HG03135 (cell line): ENCODE measurements around the gene CBX6.
"Not testable (repeated sequence)": the region's sequence is repeated elsewhere in the genome, so short reads cannot be mapped to it uniquely, and the experiment has no call there.

Source experiments
- ATAC-seq: cut with Tn5 transposase; IDR thresholded peaks from one replicate; pipeline ENCODE4 v1.9.1; 2021; ENCODE audit warnings: mild to moderate bottlenecking, moderate library complexity; ENCODE audit not compliant: unreplicated experiment

CBX6 gene

DNA sequence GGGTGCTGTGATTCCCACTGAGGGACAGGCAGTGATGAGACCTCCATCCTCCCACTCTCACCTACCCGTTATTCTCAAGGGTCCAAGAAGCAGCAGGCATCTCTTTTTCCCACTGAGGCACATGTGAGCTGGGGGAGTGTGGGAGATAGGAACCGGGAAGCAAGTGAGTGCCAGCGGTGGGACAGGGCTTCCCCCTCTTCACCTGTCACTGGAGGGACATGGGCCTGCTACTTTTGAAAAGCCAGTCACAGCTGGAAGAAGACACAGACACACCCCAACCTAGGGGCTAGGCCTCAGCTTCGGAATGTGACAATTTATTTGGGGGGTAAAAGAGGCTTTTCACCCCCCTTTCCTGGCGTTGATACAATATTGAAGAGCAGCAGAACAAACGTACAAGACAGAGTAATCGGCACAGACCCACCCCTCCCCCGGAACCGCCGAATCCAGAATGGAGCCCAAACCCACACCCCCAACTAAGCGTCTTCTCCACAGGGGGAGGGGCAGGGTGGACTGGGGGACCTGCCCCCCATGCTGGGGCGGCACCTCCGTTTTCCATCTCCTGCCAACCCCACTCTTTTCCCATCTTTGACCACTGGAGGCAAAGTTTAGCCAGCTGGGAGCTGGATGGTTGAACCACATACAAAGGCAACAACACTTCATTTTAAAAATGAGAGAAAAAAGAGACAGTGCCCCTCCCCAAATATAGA lies 10.7 kb downstream of the CBX6 start:
- ATAC-seq, result no peak

DNA sequence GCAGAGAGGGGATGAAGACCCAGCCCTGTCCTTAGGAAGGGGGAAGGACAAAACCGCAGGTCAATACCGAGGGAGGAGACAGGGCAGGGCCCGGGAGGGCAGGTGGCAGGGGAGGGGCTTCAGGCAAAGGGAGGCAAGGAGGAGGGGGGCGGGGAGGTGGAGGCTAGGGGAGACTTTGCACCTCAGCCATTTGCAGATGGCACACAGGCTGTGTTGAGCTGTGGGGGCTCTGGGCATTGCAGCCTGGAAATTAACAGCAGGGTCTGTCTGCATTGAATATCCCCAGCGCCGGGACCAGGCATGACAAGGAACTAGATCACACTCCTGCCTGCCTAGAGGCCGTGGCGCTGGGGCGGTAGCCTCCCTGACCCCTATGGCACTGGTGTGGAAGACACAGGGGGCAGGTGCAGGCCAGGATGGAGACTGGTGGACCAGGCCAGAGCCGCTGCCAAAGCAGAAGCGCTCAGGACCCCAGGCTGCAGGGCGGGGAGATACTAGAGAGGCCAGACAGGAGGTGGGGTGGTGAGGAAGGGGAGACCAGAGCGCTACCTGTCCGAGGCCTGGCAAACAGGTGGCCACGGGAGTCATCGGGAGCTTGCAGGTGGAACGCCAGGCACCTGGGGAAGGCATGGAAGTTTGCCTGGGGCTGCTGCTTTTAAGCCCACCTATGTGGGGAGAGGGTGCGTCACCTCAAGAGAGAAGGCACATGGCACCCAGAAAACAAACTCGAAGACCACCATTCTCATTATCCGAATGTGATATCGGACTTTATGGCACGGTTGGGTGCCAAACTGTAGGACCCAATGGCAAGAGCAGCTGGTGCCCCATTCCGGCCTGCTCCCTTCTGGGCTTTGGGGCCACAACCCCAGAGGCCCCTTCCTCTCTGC lies 11.5 kb downstream of the CBX6 start:
- ATAC-seq, result no peak

DNA sequence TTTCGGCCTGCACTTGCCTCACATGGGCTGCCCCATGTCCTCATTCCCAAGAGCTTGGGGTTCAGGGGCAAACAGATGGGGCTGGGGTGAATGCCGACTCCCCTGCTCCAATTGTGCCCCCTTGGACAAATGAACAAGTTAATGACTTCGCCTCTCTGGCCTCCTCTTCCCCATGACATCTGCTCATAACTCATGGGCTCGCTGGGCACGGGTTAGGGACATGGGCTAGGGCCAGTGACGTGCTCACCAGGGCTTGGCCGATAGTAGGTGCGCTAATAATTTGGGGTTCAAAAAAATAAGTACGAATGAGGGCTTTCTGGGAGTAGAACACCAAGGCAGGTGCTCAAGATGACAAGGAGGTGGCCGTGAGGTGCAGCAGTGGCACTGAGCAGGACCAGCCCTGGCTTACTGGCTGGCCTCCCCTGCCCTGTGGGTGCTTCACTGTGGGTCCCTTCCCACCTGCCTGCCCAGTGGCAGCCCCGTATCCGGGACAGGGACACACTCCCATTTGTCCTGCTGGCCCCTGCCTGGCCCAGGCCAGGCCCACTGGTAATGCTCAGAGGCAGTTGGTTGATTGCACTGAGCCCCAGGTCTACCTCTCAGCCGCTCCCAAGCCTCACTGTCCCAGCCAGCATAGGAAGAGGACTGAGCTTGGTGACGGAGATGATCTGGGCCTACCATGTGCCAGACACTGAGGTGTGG lies 12.3 kb downstream of the CBX6 start:
- no peak for ATAC-seq

DNA sequence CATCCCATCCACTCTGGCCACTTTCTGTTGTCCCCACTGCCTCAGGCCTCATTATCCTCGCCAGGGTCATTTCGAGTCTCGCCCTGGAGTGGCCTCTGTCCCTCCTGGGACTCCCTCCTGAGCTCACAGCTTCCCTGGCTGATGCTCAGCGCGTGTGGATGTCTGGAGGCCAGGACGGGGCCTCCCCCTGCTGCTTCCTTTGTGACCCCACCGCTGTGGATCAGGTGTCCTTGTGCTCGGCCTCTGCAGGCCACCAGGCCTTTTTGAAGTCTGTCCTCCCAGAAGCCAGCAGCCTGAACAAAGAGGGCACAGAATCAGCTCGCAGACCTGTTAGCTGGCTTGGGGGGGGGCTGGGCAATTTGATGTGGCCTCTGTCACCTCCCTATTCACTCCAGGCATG lies 13.5 kb downstream of the CBX6 start:
- no peak for ATAC-seq

DNA sequence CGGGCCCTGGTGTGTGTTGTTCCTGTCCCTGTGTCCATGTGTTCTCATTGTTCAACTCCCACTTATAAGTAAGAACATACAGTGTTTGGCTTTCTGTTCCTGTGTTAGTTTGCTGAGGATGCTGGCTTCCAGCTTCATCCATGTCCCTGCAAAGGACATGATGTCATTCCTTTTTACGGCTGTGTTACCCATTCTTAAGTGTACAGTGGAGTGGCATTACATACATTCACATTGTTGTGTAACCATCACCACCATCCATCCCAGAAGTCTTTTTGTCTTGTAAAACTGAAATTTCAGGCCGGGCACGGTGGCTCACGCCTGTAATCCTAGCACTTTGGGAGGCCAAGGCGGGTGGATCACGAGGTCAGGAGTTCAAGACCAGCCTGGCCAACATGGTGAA lies 17.5 kb downstream of the CBX6 start:
- not testable (repeated sequence) for ATAC-seq

DNA sequence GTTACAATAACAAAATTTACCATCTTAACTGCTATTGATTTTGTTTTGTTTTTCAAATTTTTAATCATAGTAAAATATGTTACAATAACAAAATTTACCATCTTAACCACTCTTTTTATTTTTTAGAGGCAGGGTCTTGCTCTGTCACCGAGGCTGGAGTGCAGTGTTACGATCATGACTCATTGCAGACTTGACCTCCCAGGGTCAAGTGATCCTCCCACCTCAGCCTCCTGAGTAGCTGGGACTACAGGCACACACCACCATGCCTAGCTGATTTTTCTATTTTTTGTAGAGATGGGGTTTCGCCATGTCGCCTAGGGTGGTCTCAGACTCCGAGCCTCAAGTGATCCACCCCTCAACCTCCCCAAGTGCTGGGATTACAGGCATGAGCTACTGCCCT lies 18.1 kb downstream of the CBX6 start:
- ATAC-seq, result not testable (repeated sequence)

DNA sequence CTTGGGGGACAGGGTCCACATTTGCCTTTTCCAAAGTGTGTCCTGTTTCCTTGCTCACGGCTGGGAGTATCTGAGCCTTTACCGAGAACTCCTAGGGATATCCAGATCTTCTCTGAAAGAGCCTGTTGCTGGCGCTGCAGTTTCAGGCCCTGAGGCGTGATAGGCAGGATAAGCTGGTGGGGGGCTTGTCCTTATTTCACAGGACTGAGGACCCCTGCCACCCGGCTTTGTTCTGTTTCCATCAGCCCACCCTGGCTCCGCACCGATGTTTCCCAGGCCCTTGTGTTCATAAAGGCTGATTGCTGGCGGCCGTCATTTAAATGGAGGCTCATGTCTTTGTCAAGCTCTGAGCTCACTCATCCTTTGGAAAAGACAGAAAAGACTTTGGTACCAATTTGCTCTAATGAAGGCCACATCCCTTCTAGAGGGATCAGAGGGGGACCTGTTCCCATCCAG lies 18.8 kb downstream of the CBX6 start:
- ATAC-seq, result no peak

DNA sequence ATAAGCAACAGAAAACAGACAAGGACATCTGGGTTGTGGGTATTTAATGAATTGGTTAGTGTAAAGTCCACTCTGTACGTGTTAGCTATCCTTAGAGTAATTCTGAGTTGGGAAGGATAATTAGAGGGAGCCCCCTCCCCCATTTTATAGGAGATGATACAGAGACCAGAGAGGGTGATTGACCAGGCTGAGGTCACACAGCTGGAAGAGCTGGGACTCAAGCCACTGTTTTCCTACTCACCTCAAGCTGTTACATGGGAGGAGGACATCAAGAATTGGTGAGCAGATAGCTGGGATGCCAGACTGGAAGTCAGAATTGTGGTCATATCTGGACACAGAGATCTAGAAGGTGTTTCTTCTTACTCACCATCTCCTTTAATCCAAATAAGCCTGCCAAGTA lies 19.5 kb downstream of the CBX6 start:
- no peak for ATAC-seq

DNA sequence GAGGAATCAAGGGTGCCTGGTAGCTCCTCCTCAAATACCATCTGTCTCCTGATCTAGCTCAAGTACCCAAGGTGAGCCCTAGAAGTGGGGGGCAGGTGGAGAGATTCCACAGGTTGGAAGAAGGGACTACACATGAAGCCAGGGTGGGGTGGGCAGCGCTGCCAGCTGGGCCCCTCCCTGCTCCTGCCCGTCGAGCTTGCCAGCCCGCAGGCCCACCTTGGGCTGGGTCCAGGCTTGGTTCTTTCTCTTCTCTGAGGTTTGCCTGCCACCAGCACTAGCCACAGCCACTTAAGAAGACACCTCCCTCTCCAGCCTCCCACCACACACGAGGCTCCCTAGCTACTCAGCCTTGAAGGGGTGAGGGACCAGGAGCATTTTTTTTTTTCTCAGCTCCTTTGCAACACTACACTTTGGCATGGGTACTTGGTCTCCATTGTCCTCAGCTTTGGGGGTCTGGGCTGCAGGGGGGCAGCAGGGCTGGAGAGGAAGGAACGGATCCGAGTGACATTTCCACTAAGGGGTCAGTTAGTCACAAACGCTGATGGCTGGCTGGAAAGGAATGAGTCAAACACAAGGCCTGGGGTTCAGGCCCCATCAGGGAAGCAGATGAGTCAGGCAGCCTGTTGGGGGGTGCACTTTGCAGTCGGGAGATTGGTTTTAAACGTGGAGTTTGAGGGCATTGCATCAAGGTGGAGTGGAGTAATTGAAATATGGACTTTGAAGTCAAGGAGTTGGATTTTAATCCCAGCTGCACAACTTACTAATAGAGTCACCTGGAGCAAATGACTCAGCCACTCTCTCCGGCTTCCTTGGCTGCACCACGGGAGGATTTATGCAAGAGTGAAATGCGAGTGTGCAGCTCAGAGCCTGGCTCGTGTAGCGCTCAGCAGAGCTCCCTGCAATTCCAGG lies 20.8 kb downstream of the CBX6 start:
- no peak for ATAC-seq

DNA sequence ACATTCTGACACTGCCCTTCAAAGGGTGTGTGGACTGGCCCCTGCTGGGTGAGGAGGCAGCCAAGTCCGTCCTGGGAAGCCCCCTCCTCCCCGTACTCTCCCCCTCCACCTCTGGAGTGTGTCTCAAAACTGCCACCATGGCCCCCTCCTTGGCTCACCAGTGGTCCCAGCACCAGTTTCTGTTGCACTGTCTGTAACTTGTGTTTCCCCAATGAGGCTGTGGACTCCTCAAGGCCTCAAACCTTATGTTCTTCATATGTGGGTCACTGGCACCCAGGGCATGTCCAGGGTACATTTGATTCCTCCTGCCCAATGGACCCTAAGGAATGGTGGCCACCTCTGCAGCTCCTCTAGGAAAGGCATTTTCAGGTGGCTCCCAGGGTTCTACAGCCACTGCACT lies 21.6 kb downstream of the CBX6 start:
- no peak for ATAC-seq

DNA sequence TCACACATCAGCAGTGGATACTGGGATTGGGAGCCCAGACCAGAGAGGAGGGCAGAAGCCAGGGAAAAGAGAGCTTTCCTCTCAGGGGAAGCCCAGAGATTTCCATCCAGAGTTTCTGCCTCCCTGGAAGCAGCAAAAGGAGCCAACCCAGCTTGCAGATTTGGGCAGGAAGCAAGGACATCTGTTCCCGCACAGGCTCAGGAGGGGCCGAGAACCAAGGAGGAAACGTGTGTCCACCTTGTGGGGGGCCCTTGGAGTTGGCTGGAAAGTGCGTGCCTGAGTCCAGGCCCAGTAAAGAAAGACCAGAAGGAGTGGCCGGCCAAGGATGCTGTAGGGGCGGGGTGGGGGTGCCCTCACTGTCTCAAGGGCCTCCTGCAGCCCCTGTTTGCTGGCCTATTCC lies 22.2 kb downstream of the CBX6 start:
- ATAC-seq, result no peak

DNA sequence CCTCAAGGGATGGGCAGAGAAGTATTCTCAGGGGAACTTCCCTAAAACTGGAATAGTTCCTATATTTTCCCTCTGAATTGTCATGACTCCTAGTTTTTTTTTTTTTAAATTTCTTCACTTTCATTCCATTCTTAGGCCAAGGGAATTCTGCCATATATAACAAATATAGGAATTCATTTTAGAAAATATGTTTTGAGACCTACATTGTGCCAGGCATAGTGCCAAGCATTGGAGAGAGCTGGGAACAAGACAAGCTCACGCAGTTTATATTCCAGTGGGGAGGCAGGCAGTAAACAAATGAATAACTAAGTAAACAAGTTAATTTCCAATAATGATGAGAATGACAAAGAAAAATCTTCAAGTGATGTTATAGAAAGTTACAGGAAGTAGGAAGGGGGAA lies 25.6 kb downstream of the CBX6 start:
- ATAC-seq, result no peak

DNA sequence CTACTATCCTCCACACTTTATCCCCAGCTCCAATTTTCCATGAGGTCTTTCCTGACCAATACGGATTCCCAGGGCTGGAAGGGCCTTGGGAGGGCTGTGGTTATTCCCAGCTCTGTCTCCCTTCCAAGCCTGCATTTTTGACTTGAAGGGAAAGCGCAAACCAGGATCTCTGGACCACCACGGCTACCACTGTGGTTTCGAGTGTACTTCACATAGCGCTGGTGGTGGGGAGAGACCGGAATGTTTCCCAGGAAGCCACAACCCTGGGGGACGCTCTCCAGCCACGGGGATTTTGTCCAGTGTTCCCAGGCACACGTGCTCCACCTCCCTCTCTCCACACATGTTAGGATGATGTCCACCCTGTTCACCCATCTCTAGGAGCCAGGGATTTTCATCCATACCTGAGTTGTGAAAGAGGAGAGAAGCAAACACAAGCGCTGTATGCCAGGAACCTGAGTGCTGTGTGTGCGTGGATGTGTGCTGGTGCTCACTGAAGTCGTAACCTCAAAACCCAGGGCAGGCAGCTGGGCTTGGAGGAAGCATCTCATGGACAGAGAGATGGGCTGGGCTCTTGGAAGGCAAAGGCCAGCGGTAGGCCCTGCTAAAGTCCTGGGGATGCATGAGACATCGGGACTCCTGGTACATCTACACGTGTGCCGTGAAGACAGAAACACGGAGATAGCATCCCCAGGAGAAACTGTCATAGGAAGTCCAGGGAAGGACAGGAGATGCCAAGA lies 26.8 kb downstream of the CBX6 start:
- no peak for ATAC-seq

DNA sequence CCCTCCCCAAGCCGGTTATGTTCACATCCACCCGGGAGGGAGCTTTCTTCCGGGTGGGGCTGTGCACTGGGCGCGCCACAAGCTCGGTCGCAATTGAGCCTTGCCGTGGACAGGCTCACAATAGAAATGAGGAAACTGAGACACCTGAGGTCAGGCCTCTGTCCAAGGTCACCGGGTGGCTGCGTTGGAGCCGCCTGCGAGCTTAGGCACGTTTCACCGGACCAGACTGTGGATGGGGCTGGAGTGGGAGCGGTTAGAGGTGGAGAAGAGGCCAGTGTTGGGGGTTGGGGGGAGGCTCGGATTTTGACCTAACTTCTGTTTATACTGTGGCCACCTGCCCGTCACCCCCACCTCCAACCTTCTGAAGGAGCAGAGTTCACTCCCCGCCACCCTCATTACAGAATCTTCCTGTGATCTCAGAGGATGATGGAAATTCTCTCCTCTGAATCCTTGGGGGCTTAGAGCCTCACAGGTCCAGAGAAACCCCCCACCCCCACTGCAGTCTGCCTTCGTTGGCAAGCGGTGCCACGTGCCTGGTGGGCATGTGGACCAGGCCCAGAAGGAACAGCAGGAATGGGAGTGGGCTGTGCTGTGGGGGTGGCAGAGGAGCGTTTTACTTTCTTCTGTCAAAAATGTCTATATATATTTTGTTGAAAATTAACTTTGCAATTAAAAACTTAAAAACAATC lies 27.6 kb downstream of the CBX6 start:
- no peak for ATAC-seq

DNA sequence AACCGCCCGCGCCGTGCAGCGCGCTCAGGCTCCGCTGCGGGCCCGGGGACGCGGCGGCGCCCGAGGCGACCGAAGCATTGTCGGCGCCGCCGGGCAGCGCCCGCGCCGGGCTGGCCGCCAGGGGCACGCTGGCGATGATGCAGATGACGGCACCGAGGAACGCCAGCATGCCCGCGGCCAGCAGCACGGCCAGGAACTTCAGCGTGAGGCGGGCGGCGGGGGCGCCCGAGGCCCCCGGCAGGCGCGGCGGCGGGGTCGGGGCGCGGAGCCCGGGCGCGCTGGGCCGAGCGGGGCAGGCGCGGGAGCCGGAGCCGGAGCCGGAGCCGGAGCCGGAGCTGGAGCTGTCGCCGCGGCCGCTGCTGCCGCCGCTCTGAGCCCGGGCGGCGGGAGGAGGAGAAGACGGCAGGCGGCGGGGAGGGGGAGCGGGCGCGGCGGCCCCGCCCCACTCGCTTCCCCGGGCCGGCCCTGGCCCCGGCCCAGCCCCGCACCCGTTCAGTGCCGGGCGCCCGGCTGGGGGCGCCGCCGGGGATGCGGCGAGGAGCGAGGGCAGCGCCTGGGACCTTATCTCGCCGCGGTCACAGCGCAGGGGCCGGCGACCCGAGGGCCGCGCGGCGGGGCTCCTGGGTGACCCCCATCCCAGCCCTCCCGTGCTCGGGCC lies 28.2 kb downstream of the CBX6 start, which contains the start of gene NPTXR:
TSS of gene NPTXR (minus strand) at position 372 of the 658 bp plus-strand sequence.
- ATAC-seq, result no peak

DNA sequence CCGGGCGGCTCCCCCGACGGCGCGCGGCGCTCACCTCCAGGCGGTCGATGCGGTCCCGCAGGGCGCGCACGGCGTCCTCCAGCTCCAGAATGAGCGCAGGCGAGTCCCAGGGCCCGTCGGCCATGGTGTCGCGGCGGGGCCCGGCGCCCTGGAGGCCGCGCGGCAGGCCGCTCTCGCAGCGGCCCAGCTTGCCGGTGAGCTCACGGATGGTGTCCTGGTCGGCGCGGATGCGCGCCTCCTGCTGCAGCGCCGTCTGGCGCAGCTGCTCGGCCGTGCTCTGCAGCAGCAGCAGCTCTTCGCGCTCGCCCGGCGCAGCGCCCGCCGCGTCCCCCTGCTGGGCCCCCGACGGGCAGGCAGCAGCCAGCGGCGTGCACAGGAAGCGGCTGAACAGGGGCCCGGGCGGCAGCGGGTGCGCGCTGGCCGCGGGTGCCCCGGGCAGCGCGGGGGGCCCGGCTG lies 28.8 kb downstream of the CBX6 start:
- no peak for ATAC-seq

DNA sequence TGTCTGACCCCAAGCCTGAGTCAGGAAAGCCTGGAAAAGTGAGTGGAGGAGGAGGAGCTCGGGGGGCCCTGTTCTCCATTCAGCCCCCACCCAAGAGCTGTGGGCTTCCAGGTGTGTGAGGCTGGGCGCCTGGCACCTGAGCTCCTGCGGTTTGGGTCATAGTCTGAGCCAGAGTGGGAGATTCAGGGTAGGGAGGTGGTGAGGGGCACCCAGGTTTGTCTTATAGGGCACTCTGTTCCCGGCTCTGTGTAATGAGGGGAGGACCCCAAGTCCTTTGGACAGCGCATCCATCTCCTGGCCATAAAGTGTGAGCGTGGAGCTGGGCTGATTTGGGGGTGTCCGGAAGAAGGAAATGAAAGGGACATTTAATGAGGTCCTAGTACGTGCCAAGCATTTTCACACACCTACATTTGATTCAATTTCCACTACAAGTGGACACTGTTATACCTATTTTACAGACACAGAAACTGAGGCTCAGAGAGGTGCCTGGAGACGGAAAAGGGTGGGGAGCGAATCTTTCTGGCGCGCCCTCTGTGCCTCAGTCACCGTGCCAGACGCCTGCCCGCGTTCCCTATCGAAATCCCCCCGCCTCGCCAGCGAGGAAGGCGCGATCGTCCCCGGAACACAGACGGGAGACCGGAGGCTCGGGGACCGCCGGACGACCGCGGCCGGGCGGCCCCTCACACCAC lies 29.4 kb downstream of the CBX6 start:
- ATAC-seq, result no peak

DNA sequence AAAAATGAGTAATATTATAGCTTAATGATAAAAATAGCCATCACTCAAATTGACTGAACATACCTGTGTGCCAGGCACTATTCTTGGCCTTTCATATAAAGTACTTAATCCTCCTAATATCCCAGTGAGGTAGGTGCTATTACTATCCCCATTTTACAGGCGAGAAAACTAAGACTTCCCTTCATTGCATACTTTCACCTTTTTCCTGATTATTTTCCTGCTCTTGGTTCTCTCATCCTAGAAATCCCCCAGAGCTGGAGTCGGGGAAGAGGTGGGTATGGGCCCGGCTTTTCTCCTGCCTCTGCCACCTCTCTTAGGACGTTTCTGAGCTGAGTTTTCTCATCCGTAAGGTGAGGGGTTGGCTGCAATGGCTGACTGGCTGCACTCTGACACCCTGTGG lies 30.4 kb downstream of the CBX6 start:
- ATAC-seq, result no peak
